GM19238 (cell line): ENCODE data around the gene DTNBP1.

Source experiments
- DNase-seq: peaks from one replicate; pipeline ENCODE4 v3.0.0; 2011; ENCODE audit warnings: low spot score; ENCODE audit not compliant: insufficient read length

The DTNBP1 gene

GRCh38 chr6:15515660-15516375 lies 147.0 kb downstream of the DTNBP1 start:
- DNase-seq: no peak

GRCh38 chr6:15515226-15515625 lies 147.6 kb downstream of the DTNBP1 start:
- DNase-seq: no peak

- no peak for DNase-seq
These were observed 148.8 kb downstream of the DTNBP1 start for GRCh38 chr6:15513801-15514711.

- no peak for DNase-seq
These were observed 149.6 kb downstream of the DTNBP1 start for GRCh38 chr6:15513131-15513771.

- no peak for DNase-seq
These were observed 150.1 kb downstream of the DTNBP1 start for GRCh38 chr6:15512721-15513120.

- DNase-seq: no peak
These were observed 150.7 kb downstream of the DTNBP1 start for GRCh38 chr6:15512126-15512525.

GRCh38 chr6:15511248-15512125 lies 151.3 kb downstream of the DTNBP1 start:
- DNase-seq: no peak

- DNase-seq: no peak
These were observed 152.1 kb downstream of the DTNBP1 start for GRCh38 chr6:15510536-15511247.

GRCh38 chr6:15510121-15510520 lies 152.7 kb downstream of the DTNBP1 start:
- no peak for DNase-seq

- DNase-seq: no peak
These were observed 153.4 kb downstream of the DTNBP1 start for GRCh38 chr6:15509335-15509933.

- DNase-seq: no peak
These were observed 153.9 kb downstream of the DTNBP1 start for GRCh38 chr6:15508931-15509330.

GRCh38 chr6:15508441-15508871 lies 154.4 kb downstream of the DTNBP1 start:
- no peak for DNase-seq

GRCh38 chr6:15507746-15508145 lies 155.1 kb downstream of the DTNBP1 start:
- no peak for DNase-seq

- no peak for DNase-seq
These were observed 155.6 kb downstream of the DTNBP1 start for GRCh38 chr6:15507221-15507620.

- no peak for DNase-seq
These were observed 156.8 kb downstream of the DTNBP1 start for GRCh38 chr6:15506066-15506465.

GRCh38 chr6:15505463-15505918 lies 157.3 kb downstream of the DTNBP1 start:
- DNase-seq: no peak

GRCh38 chr6:15504581-15505350 lies 158.1 kb downstream of the DTNBP1 start:
- DNase-seq: no peak

- DNase-seq: no peak
These were observed 158.8 kb downstream of the DTNBP1 start for GRCh38 chr6:15504040-15504495.

GRCh38 chr6:15503346-15503680 lies 159.5 kb downstream of the DTNBP1 start:
- DNase-seq: no peak
